Body of pancreas (tissue), 4 donors: ENCODE data around the gene SNRNP70. TPM values are rescaled to one million over a fixed set of nuclear protein-coding genes. Genes with fewer than 3 reads are reported as not detected.

Source experiments
- ATAC-seq: fragments of 150-250 bp; one replicate; pipeline ENCODE4 v1.9.1; 2016
- DNase-seq, 4 donors: peaks; one replicate each; pipeline ENCODE4 v3.0.0-alpha.2; 2019
- H3K27ac ChIP-seq, 4 donors: fragments of 200-600 bp; sonication (generic); 1 replicate in 3 of 4; 2 replicates in 1 of 4; pipeline versions ENCODE4 v1.5.1 to v1.6.1; 2016 to 2019; ENCODE audit warnings: mild to moderate bottlenecking in 1 of 4, mixed read lengths in 1 of 4, moderate library complexity in 1 of 4
- H3K27me3 ChIP-seq, 2 donors: fragments of 200-600 bp; sonication (generic); one replicate each; pipeline ENCODE4 v1.6.0; 2016; ENCODE audit warnings: mild to moderate bottlenecking in 1 of 2
- H3K36me3 ChIP-seq, 2 donors: fragments of 200-600 bp; sonication (generic); replicated peaks in 1 of 2; 2 replicates each; pipeline ENCODE4 v1.5.1; 2016; ENCODE audit warnings: low read depth in 2 of 2; ENCODE audit not compliant: insufficient read depth in 1 of 2
- H3K4me1 ChIP-seq: fragments of 200-600 bp; sonication (generic); one replicate; pipeline ENCODE4 v1.6.0; 2016
- H3K4me3 ChIP-seq, 2 donors: fragments of 200-600 bp; sonication (generic); 1 replicate in 1 of 2; 2 replicates in 1 of 2; pipeline ENCODE4 v1.5.1; 2016 to 2019
- H3K9me3 ChIP-seq, 3 donors: fragments of 200-600 bp; sonication (generic); 1 replicate in 2 of 3; 2 replicates in 1 of 3; pipeline ENCODE4 v1.5.1; 2016
- CTCF ChIP-seq, 7 experiments: fragments of 450-650 bp in 4 of 7; fragments of 200-600 bp in 3 of 7; sonication (generic) in 3 of 7; IDR thresholded peaks; one replicate each; pipeline ENCODE4 v1.5.1; 2016 to 2019; ENCODE audit warnings: antibody characterized with exemption in 7 of 7
- POLR2A ChIP-seq, 3 donors: fragments of 450-650 bp; IDR thresholded peaks; one replicate each; pipeline ENCODE4 v1.6.1; 2016; ENCODE audit warnings: antibody characterized with exemption in 3 of 3, mild to moderate bottlenecking in 2 of 3
- WGBS, 2 donors: methylation state at CpG; one replicate each; pipeline ENCODE4 v1.1.5; 2017; 5-methylcytosine and 5-hydroxymethylcytosine counted together
- intact Hi-C: fragments of 100-400 bp; cut with DNase I; formaldehyde crosslinking; loops from one replicate; pipeline ENCODE4 v1.15.1; 2023
- total RNA-seq, 2 donors: library from RNA; depleted of rRNA; stranded (reverse); fragments of >200 nt; gene quantifications; one replicate each; pipeline ENCODE4 v1.1.0, GENCODE V29; 2016

Gene SNRNP70
- total RNA-seq, 2 donors from 2014 or later: 199 to 588 TPM

- no peaks in the 10 kb centered on the region for H3K9me3 ChIP-seq
- DNase-seq: no peak
- intact Hi-C loops: no loop called here
- H3K27ac ChIP-seq: no peak overlapping the region
- no peaks in the 10 kb centered on the region for H3K36me3 ChIP-seq
- no peaks in the 10 kb centered on the region for H3K27me3 ChIP-seq
- H3K4me3 ChIP-seq: no peak overlapping the region
- TF ChIP-seq CTCF (IDR thresholded peaks at IDR 0.05) (no peak), POLR2A (IDR thresholded peaks at IDR 0.05) (no peak)
- H3K4me1 ChIP-seq: peaks cover 12% of the 10 kb centered on the region
- no peak for ATAC-seq
- 66 to 82% methylated on average over 4 of the region's 4 CpGs for WGBS, 2 donors
Measured at GRCh38 chr19:49080392-49080791, 4.9 kb upstream of the SNRNP70 start.

GRCh38 chr19:49081273-49081672, 4.0 kb upstream of the SNRNP70 start:
- Histone ChIP-seq H3K4me1 (peaks cover 14% of the 10 kb centered on the region), H3K27me3 (no peaks in the 10 kb centered on the region), H3K27ac (no peak overlapping the region), H3K9me3 (no peaks in the 10 kb centered on the region), H3K36me3 (no peaks in the 10 kb centered on the region), H3K4me3 (no peak overlapping the region)
- intact Hi-C loops: no loop called here
- no peak for ATAC-seq
- 75 to 90% methylated on average over 1 of the region's 1 CpG for WGBS, 2 donors
- TF ChIP-seq CTCF (IDR thresholded peaks at IDR 0.05): no peak
- TF ChIP-seq POLR2A (IDR thresholded peaks at IDR 0.05): no peak
- DNase-seq: no peak

- DNase-seq: peak in 2 of 4 donors; percentile 35 to 57
- WGBS, 2 donors: 49 to 51% methylated on average over 26 of the region's 26 CpGs
- Histone ChIP-seq H3K27ac (peak overlapping the region; percentile 75 to 84 (median 82)), H3K36me3 (peaks cover 0 to 3% of the 10 kb centered on the region in 2 donors), H3K27me3 (no peaks in the 10 kb centered on the region), H3K4me3 (no peak overlapping the region), H3K4me1 (peaks cover 45% of the 10 kb centered on the region), H3K9me3 (no peaks in the 10 kb centered on the region)
- intact Hi-C loops: no loop called here
- TF ChIP-seq CTCF (IDR thresholded peaks at IDR 0.05): no peak
- no peak for TF ChIP-seq POLR2A (IDR thresholded peaks at IDR 0.05)
- no peak for ATAC-seq
Measured at GRCh38 chr19:49084206-49085019, 838 bp upstream of the SNRNP70 start.

GRCh38 chr19:49085868-49086232, 599 bp downstream of the SNRNP70 start:
- no peak for TF ChIP-seq CTCF (IDR thresholded peaks at IDR 0.05)
- Histone ChIP-seq H3K9me3 (no peaks in the 10 kb centered on the region), H3K27me3 (no peaks in the 10 kb centered on the region), H3K27ac (peak overlapping the region in 3 of 4 donors; percentile 79 to 84 (median 84)), H3K36me3 (peaks cover 7 to 11% of the 10 kb centered on the region in 2 donors), H3K4me1 (peaks cover 49% of the 10 kb centered on the region), H3K4me3 (peak overlapping the region; percentile 50 to 71)
- 1% methylated on average over 14 of the region's 14 CpGs for WGBS, 2 donors
- no peak for ATAC-seq
- intact Hi-C loops: no loop called here
- no peak for DNase-seq

- Histone ChIP-seq H3K4me1 (peaks cover 49% of the 10 kb centered on the region), H3K4me3 (peak overlapping the region; percentile 50 to 71), H3K36me3 (peaks cover 7 to 13% of the 10 kb centered on the region in 2 donors), H3K27me3 (no peaks in the 10 kb centered on the region), H3K9me3 (no peaks in the 10 kb centered on the region), H3K27ac (peak overlapping the region in 2 of 4 donors; percentile 79 to 84)
- intact Hi-C loops: no loop called here
- 11 to 14% methylated on average over 11 of the region's 11 CpGs for WGBS, 2 donors
- DNase-seq (no peak), ATAC-seq (no peak)
- no peak for TF ChIP-seq CTCF (IDR thresholded peaks at IDR 0.05)
- TF ChIP-seq POLR2A (IDR thresholded peaks at IDR 0.05): no peak
Measured at GRCh38 chr19:49086296-49086695, 1.0 kb downstream of the SNRNP70 start.
